Activated T-cell treated with anti-CD3 and anti-CD28 coated beads, Interleukin-2, amount 50 U/mL, for 4 hours (primary cell): Measurements from ENCODE around the gene PTGDR. TPM values are rescaled to one million over a fixed set of nuclear protein-coding genes. Genes with fewer than 3 reads are reported as not detected.

ENCODE experiments used
- ATAC-seq, 2 donors: fragments of 200-7000 bp; cut with Tn5 transposase; one replicate each; pipeline ENCODE4 v1.10.0; 2021
- DNase-seq: peaks from one replicate; pipeline ENCODE4 v3.0.0-alpha.2; 2020
- H3K27me3 Mint-ChIP-seq: one replicate; pipeline ENCODE4 v1.8.0; 2021; ENCODE audit warnings: low read depth, mixed read lengths
- H3K36me3 Mint-ChIP-seq: one replicate; pipeline ENCODE4 v1.8.0; 2022; ENCODE audit warnings: mixed read lengths; ENCODE audit not compliant: insufficient read depth
- H3K4me1 Mint-ChIP-seq: one replicate; pipeline ENCODE4 v1.8.0; 2021; ENCODE audit warnings: low read depth, mixed read lengths
- H3K4me3 Mint-ChIP-seq: one replicate; pipeline ENCODE4 v1.8.0; 2021; ENCODE audit warnings: mild to moderate bottlenecking, moderate library complexity, mixed read lengths
- H3K9me3 Mint-ChIP-seq: one replicate; pipeline ENCODE4 v1.8.0; 2021; ENCODE audit warnings: mixed read lengths
- total RNA-seq, 3 donors: library from RNA; stranded (reverse); gene quantifications; one replicate each; pipeline ENCODE4 v1.2.1, GENCODE V29; 2021

Gene PTGDR, protein sequence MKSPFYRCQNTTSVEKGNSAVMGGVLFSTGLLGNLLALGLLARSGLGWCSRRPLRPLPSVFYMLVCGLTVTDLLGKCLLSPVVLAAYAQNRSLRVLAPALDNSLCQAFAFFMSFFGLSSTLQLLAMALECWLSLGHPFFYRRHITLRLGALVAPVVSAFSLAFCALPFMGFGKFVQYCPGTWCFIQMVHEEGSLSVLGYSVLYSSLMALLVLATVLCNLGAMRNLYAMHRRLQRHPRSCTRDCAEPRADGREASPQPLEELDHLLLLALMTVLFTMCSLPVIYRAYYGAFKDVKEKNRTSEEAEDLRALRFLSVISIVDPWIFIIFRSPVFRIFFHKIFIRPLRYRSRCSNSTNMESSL
- total RNA-seq, result under 1 TPM; 0.18 to 0.32 (median 0.30) TPM

DNA sequence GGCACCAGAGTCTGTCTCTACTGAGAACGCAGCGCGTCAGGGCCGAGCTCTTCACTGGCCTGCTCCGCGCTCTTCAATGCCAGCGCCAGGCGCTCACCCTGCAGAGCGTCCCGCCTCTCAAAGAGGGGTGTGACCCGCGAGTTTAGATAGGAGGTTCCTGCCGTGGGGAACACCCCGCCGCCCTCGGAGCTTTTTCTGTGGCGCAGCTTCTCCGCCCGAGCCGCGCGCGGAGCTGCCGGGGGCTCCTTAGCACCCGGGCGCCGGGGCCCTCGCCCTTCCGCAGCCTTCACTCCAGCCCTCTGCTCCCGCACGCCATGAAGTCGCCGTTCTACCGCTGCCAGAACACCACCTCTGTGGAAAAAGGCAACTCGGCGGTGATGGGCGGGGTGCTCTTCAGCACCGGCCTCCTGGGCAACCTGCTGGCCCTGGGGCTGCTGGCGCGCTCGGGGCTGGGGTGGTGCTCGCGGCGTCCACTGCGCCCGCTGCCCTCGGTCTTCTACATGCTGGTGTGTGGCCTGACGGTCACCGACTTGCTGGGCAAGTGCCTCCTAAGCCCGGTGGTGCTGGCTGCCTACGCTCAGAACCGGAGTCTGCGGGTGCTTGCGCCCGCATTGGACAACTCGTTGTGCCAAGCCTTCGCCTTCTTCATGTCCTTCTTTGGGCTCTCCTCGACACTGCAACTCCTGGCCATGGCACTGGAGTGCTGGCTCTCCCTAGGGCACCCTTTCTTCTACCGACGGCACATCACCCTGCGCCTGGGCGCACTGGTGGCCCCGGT, at the start of gene PTGDR:
Gene PTGDR, plus strand, starts transcription at position 198 of the 778 bp plus-strand sequence. Its CDS starts 117 bp downstream, at position 315.
- Mint-ChIP-seq H3K9me3 (no peaks in the 10 kb centered on the region), H3K27me3 (peaks cover 26% of the 10 kb centered on the region), H3K36me3 (no peaks in the 10 kb centered on the region), H3K4me3 (peak within 1 kb of the TSS; percentile 92), H3K4me1 (peaks cover 61% of the 10 kb centered on the region)
- ATAC-seq (peak; percentile 81 to 82), DNase-seq (peak; percentile 24)

- ATAC-seq (no peak), DNase-seq (no peak)
- Mint-ChIP-seq H3K4me3 (no peak overlapping the region), H3K4me1 (peaks cover 13% of the 10 kb centered on the region), H3K36me3 (no peaks in the 10 kb centered on the region), H3K27me3 (peaks cover 2% of the 10 kb centered on the region), H3K9me3 (no peaks in the 10 kb centered on the region)
Measured at GRCh38 chr14:52219488-52220084, 47.9 kb upstream of the PTGDR start.

- DNase-seq (no peak), ATAC-seq (peak in 1 of 2 donors; percentile 41)
- H3K36me3 Mint-ChIP-seq, result no peaks in the 10 kb centered on the region
- H3K9me3 Mint-ChIP-seq, result no peaks in the 10 kb centered on the region
- peak overlapping the region; percentile 77 for H3K4me3 Mint-ChIP-seq
- peaks cover 13% of the 10 kb centered on the region for H3K4me1 Mint-ChIP-seq
- H3K27me3 Mint-ChIP-seq, result no peaks in the 10 kb centered on the region
Measured at GRCh38 chr14:52220924-52221811, 46.3 kb upstream of the PTGDR start.

GRCh38 chr14:52222901-52223300, 44.6 kb upstream of the PTGDR start:
- Mint-ChIP-seq H3K27me3 (no peaks in the 10 kb centered on the region), H3K36me3 (no peaks in the 10 kb centered on the region), H3K9me3 (no peaks in the 10 kb centered on the region), H3K4me1 (peaks cover 13% of the 10 kb centered on the region), H3K4me3 (no peak overlapping the region)
- no peak for ATAC-seq
- DNase-seq, result no peak

DNA sequence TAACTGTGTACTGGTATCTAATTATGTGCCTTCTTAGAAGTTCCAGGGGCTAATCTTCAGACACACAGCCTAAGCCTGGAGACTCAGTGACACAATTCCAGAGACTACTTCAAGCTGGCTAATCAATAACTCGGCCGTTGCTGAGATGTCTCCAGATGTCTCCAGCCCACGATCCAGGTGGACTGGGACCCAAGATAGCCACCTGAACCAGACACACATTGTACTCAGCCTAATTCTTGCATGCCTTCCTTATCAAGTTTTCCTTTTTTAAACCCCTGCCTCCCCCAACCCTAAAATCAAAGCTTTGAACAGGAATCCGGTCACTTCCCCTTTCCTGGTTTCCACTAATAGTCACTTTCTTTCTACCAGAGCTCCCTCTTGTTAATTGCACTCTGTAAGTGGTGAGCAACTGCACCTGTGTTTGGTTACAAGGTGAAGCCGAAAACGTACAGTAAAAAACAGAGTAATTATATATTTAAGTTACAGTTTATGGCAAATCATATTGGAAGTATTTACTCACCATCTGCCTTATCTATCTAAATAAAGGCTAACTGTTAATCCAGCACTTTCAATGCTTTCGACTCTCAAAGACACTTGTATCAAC, 39.8 kb upstream of the PTGDR start:
- no peaks in the 10 kb centered on the region for H3K9me3 Mint-ChIP-seq
- H3K36me3 Mint-ChIP-seq, result no peaks in the 10 kb centered on the region
- no peaks in the 10 kb centered on the region for H3K27me3 Mint-ChIP-seq
- H3K4me3 Mint-ChIP-seq, result no peak overlapping the region
- H3K4me1 Mint-ChIP-seq, result peaks cover 11% of the 10 kb centered on the region
- ATAC-seq (no peak), DNase-seq (no peak)

DNA sequence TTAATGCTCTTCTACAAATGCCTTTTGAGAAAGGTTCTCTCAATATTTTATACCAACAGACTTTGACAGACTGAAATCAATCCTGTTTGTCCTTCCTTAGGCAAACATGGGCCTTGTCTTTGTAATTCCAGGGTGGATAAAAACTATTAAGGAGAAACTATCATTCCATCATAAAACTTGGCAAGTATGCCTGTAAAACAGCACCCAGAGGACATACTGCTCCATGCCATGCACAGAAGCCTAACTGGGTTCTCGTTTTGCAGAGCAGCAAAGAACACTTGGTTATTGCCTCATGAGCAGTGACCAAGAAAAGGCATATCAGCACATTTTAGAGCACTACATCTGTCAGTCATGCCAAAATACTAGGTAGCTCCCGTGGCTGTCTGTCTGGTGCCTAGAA, 33.8 kb upstream of the PTGDR start:
- Mint-ChIP-seq H3K4me3 (no peak overlapping the region), H3K9me3 (no peaks in the 10 kb centered on the region), H3K27me3 (peaks cover 4% of the 10 kb centered on the region), H3K4me1 (peaks cover 13% of the 10 kb centered on the region), H3K36me3 (no peaks in the 10 kb centered on the region)
- ATAC-seq (no peak), DNase-seq (no peak)

DNA sequence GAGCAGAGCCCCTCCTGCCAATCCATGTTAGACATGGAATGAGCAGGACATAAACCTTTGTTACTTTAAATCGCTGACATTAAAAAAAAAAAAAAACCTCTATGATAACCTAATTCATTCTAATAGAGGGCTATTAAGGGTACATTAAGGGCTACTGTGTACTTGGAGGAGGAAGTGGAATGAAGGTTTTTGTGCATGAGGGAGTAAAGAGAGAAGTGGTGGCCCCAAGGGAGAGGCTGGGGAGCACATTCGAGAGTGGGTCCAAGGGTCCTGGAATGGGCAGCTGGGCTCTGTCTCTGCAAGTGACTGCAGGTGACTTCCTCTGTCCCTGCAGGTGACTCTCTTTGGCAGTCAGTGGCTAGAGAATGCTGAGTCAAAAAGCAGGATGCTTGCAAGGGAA, 32.1 kb upstream of the PTGDR start:
- no peaks in the 10 kb centered on the region for H3K9me3 Mint-ChIP-seq
- DNase-seq (no peak), ATAC-seq (no peak)
- H3K36me3 Mint-ChIP-seq, result no peaks in the 10 kb centered on the region
- H3K4me1 Mint-ChIP-seq, result peaks cover 14% of the 10 kb centered on the region
- no peak overlapping the region for H3K4me3 Mint-ChIP-seq
- peaks cover 4% of the 10 kb centered on the region for H3K27me3 Mint-ChIP-seq

GRCh38 chr14:52235866-52236510, 31.5 kb upstream of the PTGDR start:
- Mint-ChIP-seq H3K36me3 (no peaks in the 10 kb centered on the region), H3K9me3 (no peaks in the 10 kb centered on the region), H3K4me3 (no peak overlapping the region), H3K27me3 (peaks cover 4% of the 10 kb centered on the region), H3K4me1 (peaks cover 19% of the 10 kb centered on the region)
- DNase-seq (no peak), ATAC-seq (no peak)

DNA sequence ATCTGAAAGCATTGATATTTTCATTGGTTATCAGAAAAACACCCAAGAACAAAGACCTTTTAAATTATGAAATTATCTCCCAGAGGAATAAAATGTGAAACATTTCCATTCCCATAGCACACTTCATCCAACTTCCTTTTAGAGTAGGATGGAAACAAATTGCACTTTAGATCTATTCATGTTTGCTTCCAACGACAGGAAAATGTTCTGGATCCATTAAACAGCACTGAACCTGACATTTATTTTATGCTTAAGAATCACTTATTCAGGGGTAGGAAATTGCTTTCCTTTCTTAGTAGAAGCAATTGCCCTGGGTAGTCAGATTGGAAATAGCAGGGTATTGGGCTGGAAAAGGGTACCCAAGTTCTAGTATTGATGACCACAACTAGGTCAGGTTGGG, 28.8 kb upstream of the PTGDR start:
- DNase-seq (no peak), ATAC-seq (no peak)
- peaks cover 21% of the 10 kb centered on the region for H3K4me1 Mint-ChIP-seq
- no peaks in the 10 kb centered on the region for H3K9me3 Mint-ChIP-seq
- H3K36me3 Mint-ChIP-seq, result no peaks in the 10 kb centered on the region
- H3K4me3 Mint-ChIP-seq, result no peak overlapping the region
- H3K27me3 Mint-ChIP-seq, result peaks cover 4% of the 10 kb centered on the region

GRCh38 chr14:52240623-52241022, 26.9 kb upstream of the PTGDR start:
- Mint-ChIP-seq H3K4me1 (peaks cover 21% of the 10 kb centered on the region), H3K36me3 (no peaks in the 10 kb centered on the region), H3K9me3 (no peaks in the 10 kb centered on the region), H3K4me3 (no peak overlapping the region), H3K27me3 (peaks cover 4% of the 10 kb centered on the region)
- ATAC-seq (no peak), DNase-seq (no peak)

- H3K27me3 Mint-ChIP-seq, result peaks cover 4% of the 10 kb centered on the region
- no peak for ATAC-seq
- no peak for DNase-seq
- peaks cover 2% of the 10 kb centered on the region for H3K36me3 Mint-ChIP-seq
- H3K4me3 Mint-ChIP-seq, result no peak overlapping the region
- peaks cover 22% of the 10 kb centered on the region for H3K4me1 Mint-ChIP-seq
- H3K9me3 Mint-ChIP-seq, result no peaks in the 10 kb centered on the region
Measured at GRCh38 chr14:52241087-52241793, 26.3 kb upstream of the PTGDR start.

GRCh38 chr14:52244328-52244727, 23.2 kb upstream of the PTGDR start:
- H3K4me3 Mint-ChIP-seq, result no peak overlapping the region
- H3K9me3 Mint-ChIP-seq, result no peaks in the 10 kb centered on the region
- peaks cover 4% of the 10 kb centered on the region for H3K36me3 Mint-ChIP-seq
- peaks cover 36% of the 10 kb centered on the region for H3K4me1 Mint-ChIP-seq
- no peaks in the 10 kb centered on the region for H3K27me3 Mint-ChIP-seq
- ATAC-seq, result no peak
- DNase-seq, result no peak

DNA sequence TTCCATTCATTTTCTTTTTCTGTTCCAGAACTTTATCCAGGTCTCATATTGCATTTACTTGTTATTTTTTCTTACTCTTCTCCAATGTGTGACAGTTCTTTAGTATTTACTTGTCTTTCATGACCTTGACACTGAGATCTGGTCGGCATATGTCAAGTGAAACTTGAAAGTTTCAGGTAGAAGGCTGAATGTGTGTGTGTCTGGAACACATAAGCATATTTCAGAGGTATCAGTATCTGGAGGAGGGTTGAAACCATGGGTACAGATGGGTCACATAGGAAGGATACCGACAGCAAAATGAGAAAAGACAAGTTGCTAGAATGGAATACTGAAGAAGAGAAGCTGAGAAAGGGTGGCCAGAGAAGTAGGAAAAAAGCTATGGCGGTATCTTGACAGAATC, 22.5 kb upstream of the PTGDR start:
- no peaks in the 10 kb centered on the region for H3K9me3 Mint-ChIP-seq
- H3K27me3 Mint-ChIP-seq, result no peaks in the 10 kb centered on the region
- H3K4me3 Mint-ChIP-seq, result no peak overlapping the region
- peaks cover 32% of the 10 kb centered on the region for H3K4me1 Mint-ChIP-seq
- DNase-seq, result no peak
- no peak for ATAC-seq
- H3K36me3 Mint-ChIP-seq, result peaks cover 4% of the 10 kb centered on the region
